ENCODE measurements around the gene ALPP. TPM values are rescaled to one million over a fixed set of nuclear protein-coding genes. Genes with fewer than 3 reads are reported as not detected.

The ALPP gene
- polyA plus RNA-seq, 1 experiment: not detected

DNA sequence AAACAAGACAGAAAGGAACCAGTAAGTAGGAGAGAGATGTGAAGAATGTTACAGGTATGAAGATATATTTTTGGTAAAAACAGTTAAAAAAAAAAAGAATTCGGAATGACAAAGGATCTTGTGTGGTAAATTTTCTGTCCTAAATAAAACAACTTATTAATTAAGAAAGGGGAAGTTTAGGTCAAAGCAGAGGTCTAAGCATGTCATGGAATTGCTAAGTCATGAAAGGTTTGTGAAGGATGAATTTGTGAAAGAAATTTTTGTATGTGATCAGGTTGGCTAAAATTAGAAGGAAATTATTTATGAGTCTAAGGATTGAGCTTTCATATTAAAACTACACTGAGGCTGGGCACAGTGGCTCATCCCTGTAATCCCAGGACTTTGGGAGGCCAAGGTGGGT lies 17.0 kb downstream of the ALPP start:
- ChIA-PET CTCF (no interaction called here), POLR2A (no interaction called here)
- peaks cover 12% of the 10 kb centered on the region for H3K27me3 ChIP-seq (ENCODE audit: control insufficient read depth, insufficient read depth, low read length)

DNA sequence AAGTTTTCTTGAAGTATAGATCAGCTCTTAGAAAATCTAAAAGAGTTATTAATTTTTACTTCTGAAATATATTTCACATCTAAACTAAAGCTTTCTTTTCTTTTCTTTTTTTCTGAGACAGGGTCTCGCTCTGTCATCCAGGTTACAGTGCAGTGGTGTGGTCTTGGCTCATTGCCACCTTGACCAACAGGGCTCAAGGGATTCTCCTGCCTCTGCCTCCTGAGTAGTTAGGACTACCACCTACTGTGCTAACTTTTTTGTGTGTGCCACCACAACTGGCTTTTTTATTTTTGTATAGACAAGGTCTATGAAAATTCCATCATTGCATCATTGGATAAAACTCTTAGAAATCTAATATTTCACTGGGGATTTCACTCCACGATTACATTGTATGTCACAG lies 18.1 kb downstream of the ALPP start:
- ChIA-PET CTCF (interaction anchor here (0.6 kb wide), 1 partner anchor 811 kb away, joined by 3 read pairs; no protein-coding TSS in a partner anchor), POLR2A (no interaction called here)
- Histone ChIP-seq H3K4me3 (ENCODE audit: low read depth, low read length) (no peak overlapping the region), H3K27me3 (ENCODE audit: control insufficient read depth, insufficient read depth, low read length) (peaks cover 6% of the 10 kb centered on the region), H3K27ac (ENCODE audit: low read depth, low read length) (no peak overlapping the region), H3K9me3 (ENCODE audit: control insufficient read depth, insufficient read depth, low read length) (no peaks in the 10 kb centered on the region)
- TF ChIP-seq, protein P1, sequence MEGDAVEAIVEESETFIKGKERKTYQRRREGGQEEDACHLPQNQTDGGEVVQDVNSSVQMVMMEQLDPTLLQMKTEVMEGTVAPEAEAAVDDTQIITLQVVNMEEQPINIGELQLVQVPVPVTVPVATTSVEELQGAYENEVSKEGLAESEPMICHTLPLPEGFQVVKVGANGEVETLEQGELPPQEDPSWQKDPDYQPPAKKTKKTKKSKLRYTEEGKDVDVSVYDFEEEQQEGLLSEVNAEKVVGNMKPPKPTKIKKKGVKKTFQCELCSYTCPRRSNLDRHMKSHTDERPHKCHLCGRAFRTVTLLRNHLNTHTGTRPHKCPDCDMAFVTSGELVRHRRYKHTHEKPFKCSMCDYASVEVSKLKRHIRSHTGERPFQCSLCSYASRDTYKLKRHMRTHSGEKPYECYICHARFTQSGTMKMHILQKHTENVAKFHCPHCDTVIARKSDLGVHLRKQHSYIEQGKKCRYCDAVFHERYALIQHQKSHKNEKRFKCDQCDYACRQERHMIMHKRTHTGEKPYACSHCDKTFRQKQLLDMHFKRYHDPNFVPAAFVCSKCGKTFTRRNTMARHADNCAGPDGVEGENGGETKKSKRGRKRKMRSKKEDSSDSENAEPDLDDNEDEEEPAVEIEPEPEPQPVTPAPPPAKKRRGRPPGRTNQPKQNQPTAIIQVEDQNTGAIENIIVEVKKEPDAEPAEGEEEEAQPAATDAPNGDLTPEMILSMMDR (IDR thresholded peaks at IDR 0.05; ENCODE audit: low read depth, low read length): no peak
- DNase-seq (ENCODE audit: low read depth, low spot score): no peak

More for the DNA sequence above, 17.0 kb downstream of the ALPP start:
- no peaks in the 10 kb centered on the region for H3K9me3 ChIP-seq (ENCODE audit: control insufficient read depth, insufficient read depth, low read length)
- no peak overlapping the region for H3K4me3 ChIP-seq (ENCODE audit: low read depth, low read length)
- H3K27ac ChIP-seq (ENCODE audit: low read depth, low read length): no peak overlapping the region
- TF ChIP-seq, protein P1 (IDR thresholded peaks at IDR 0.05; ENCODE audit: low read depth, low read length): no peak
- DNase-seq (ENCODE audit: low read depth, low spot score): no peak

DNA sequence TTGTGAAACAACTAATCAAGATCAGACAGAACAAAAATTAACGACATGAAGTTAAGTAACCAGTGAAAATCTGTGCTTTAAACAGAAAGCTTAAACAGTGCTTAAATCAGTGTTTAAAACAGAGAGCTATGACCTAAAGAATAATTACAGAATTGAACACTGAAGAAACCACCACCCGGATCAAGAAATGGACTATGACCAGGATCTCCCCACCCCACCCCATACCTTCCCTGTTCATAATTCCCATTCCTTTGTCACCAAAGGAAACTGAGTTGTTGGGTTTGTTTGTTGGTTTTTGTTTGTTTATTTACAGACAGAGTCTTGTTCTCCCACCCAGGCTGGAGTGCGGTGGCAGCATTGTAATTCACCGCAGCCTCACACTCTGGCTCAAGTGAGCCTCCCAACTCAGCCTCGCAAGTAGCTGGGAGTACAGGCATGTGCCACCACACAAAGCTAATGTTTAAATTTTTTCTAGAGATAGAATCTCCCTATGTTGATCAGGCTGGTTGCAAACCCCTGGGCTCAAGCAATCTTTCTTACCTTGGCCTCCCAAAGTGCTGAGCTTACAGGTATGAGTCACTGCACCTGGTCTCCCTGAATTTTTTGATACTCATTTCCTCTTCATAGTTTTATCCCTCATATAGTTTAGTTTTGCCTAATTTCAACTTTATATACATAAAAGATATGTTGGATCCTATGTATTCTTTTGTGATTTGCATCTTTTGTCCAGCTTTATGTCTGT lies 19.9 kb downstream of the ALPP start:
- Histone ChIP-seq H3K9me3 (ENCODE audit: control insufficient read depth, insufficient read depth, low read length) (no peaks in the 10 kb centered on the region), H3K4me3 (ENCODE audit: low read depth, low read length) (no peak overlapping the region), H3K27ac (ENCODE audit: low read depth, low read length) (no peak overlapping the region), H3K27me3 (ENCODE audit: control insufficient read depth, insufficient read depth, low read length) (peaks cover 8% of the 10 kb centered on the region)
- CTCF ChIA-PET: interaction anchor here (0.6 to 0.7 kb wide), 2 partner anchors 11 to 161 kb away, joined by 3 to 5 read pairs; no protein-coding TSS in a partner anchor
- POLR2A ChIA-PET: no interaction called here
- DNase-seq (ENCODE audit: low read depth, low spot score): no peak
- TF ChIP-seq, protein P1 (IDR thresholded peaks at IDR 0.05; ENCODE audit: low read depth, low read length): no peak

DNA sequence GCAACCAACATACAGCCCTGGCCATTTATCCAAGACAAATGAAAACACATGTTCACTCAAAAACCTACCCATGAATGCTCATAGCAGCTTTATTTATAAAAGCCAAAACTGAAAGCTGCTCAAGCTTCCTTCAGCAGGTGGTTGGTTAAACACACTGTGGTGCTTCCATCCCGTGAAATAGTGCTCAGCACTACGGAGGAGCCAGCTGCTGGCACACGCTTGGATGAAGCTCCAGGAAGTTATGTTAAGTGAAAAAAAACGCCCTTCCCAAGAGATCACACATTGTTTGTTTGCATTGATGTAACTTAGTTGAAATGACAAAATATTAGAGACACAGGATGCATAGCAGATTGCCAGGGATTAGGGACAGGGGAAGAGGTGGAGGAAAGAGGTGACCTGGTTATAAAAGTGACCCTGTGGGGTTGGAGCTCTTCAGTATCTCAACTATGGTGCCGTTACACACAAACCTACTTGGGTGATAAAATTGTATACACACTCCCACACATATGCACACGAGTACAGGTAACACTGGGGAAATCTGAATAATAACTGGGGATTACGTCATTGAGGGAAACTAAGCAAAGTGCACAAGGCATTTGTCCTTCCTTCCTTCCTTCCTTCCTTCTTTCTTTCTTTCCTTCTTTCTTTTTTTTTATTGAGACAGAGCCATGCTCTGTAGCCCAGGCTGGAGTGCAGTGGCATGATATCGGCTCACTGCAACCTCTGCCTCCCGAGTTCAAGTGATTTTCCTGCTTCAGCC lies 21.9 kb downstream of the ALPP start:
- peaks cover 7% of the 10 kb centered on the region for H3K27me3 ChIP-seq (ENCODE audit: control insufficient read depth, insufficient read depth, low read length)
- no peaks in the 10 kb centered on the region for H3K9me3 ChIP-seq (ENCODE audit: control insufficient read depth, insufficient read depth, low read length)
- TF ChIP-seq, protein P1 (IDR thresholded peaks at IDR 0.05; ENCODE audit: low read depth, low read length): no peak
- no peak overlapping the region for H3K4me3 ChIP-seq (ENCODE audit: low read depth, low read length)
- POLR2A ChIA-PET: no interaction called here
- no peak overlapping the region for H3K27ac ChIP-seq (ENCODE audit: low read depth, low read length)
- DNase-seq (ENCODE audit: low read depth, low spot score): no peak
- CTCF ChIA-PET: interaction anchor here (0.5 kb wide), 1 partner anchor 498 kb away, joined by 5 read pairs; no protein-coding TSS in a partner anchor

DNA sequence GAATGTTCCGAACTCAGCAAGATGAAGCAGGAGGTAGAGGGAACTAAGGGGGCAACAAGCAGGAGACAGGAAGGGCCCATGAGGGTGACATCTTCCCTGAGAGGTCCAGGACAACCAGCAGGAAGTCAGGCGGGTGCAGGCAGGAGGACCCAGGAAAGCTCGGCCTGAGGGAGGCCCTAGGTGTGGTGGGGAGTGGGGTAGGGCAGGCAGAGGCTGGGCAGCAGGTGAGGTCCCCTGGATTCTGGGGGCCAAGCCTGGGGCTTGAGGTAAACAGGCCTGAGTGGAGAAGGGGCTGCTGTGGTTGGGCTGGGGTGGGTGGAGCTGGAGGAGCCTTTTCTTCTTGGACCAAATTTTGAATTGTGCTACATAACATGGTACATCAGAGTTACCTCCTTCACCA lies 24.0 kb downstream of the ALPP start:
- TF ChIP-seq, protein P1 (IDR thresholded peaks at IDR 0.05; ENCODE audit: low read depth, low read length): no peak
- H3K27ac ChIP-seq (ENCODE audit: low read depth, low read length): no peak overlapping the region
- peaks cover 7% of the 10 kb centered on the region for H3K27me3 ChIP-seq (ENCODE audit: control insufficient read depth, insufficient read depth, low read length)
- POLR2A ChIA-PET: no interaction called here
- DNase-seq (ENCODE audit: low read depth, low spot score): no peak
- no peaks in the 10 kb centered on the region for H3K9me3 ChIP-seq (ENCODE audit: control insufficient read depth, insufficient read depth, low read length)
- CTCF ChIA-PET: no interaction called here
- no peak overlapping the region for H3K4me3 ChIP-seq (ENCODE audit: low read depth, low read length)
